ENCODE results near the gene THSD8.
A peak's percentile ranks its signal among the peaks of the same experiment; 100 is the strongest.

Gene THSD8

GRCh38 chr19:12782174-12782423 lies 19.8 kb upstream of the THSD8 start:
- DNase-seq, result no peak

GRCh38 chr19:12782424-12783290 lies 19.2 kb upstream of the THSD8 start:
- peak; percentile 65 for DNase-seq

- DNase-seq, result no peak
Observed at GRCh38 chr19:12783291-12783848, 18.5 kb upstream of the THSD8 start.

- no peak for DNase-seq
Observed at GRCh38 chr19:12783849-12784393, 17.9 kb upstream of the THSD8 start.

- no peak for DNase-seq
Observed at GRCh38 chr19:12784394-12784870, 17.4 kb upstream of the THSD8 start.

GRCh38 chr19:12784871-12785430 lies 16.9 kb upstream of the THSD8 start:
- no peak for DNase-seq

- no peak for DNase-seq
Observed at GRCh38 chr19:12785431-12786031, 16.3 kb upstream of the THSD8 start.

- no peak for DNase-seq
Observed at GRCh38 chr19:12786141-12786870, 15.6 kb upstream of the THSD8 start.

GRCh38 chr19:12786952-12787351 lies 14.9 kb upstream of the THSD8 start:
- DNase-seq, result no peak

- DNase-seq, result no peak
Observed at GRCh38 chr19:12787458-12787857, 14.4 kb upstream of the THSD8 start.

- peak; percentile 20 for DNase-seq
Observed at GRCh38 chr19:12788042-12788681, 13.7 kb upstream of the THSD8 start.

- DNase-seq, result peak; percentile 38
Observed at GRCh38 chr19:12788682-12789097, 13.2 kb upstream of the THSD8 start.

- no peak for DNase-seq
Observed at GRCh38 chr19:12789098-12789903, 12.6 kb upstream of the THSD8 start.

GRCh38 chr19:12789904-12790619 lies 11.8 kb upstream of the THSD8 start:
- peak; percentile 43 for DNase-seq

GRCh38 chr19:12790628-12791344 lies 11.1 kb upstream of the THSD8 start:
- no peak for DNase-seq

GRCh38 chr19:12791345-12792050 lies 10.4 kb upstream of the THSD8 start, which contains the start of gene JUNB:
TSS of gene JUNB (plus strand) at chr19:12791486. CDS start at chr19:12791772, 286 bp downstream.
- peak; percentile 73 for DNase-seq

GRCh38 chr19:12792051-12792852 lies 9.6 kb upstream of the THSD8 start:
- DNase-seq, result no peak

- no peak for DNase-seq
Observed at GRCh38 chr19:12792853-12793289, 9.0 kb upstream of the THSD8 start.
